HL-60 (cell line): ENCODE measurements around the gene MAP7D2.
A peak's percentile ranks its signal among the peaks of the same experiment; 100 is the strongest.
"Not testable (repeated sequence)": the region's sequence is repeated elsewhere in the genome, so short reads cannot be mapped to it uniquely, and the experiment has no call there.

Experiments
- DNase-seq, 2 experiments: peaks; one replicate each; pipeline ENCODE4 v3.0.0-alpha.2; 2010 to 2020; ENCODE audit warnings: low read depth in 1 of 2, low spot score in 1 of 2
- H3K27ac ChIP-seq: fragments of 250-450 bp; sonication (Bioruptor Pico); replicated peaks from 2 replicates; pipeline ENCODE4 v1.5.1; 2020; ENCODE audit warnings: mild to moderate bottlenecking, moderate library complexity
- H3K27me3 ChIP-seq: fragments of 250-450 bp; sonication (Bioruptor Pico); 2 replicates; pipeline ENCODE4 v1.5.1; 2021; ENCODE audit warnings: mild to moderate bottlenecking, moderate library complexity; ENCODE audit not compliant: insufficient read depth, poor library complexity, severe bottlenecking
- H3K4me3 ChIP-seq: replicated peaks from 2 replicates; pipeline ENCODE4 v1.5.1; 2011; ENCODE audit warnings: mild to moderate bottlenecking, control low read depth, low read length; ENCODE audit not compliant: insufficient read depth
- CTCF ChIP-seq: IDR thresholded peaks from one replicate; pipeline ENCODE4 v1.5.1; 2011; ENCODE audit warnings: low read length, control low read depth, inconsistent platforms; ENCODE audit not compliant: insufficient read depth
- GABPA ChIP-seq: IDR thresholded peaks from 2 replicates; pipeline ENCODE4 v1.6.1; 2012; ENCODE audit warnings: low read depth
- POLR2AphosphoS5 ChIP-seq: IDR thresholded peaks from 2 replicates; pipeline ENCODE4 v1.6.1; 2012; ENCODE audit warnings: low read depth
- SPI1 ChIP-seq: IDR thresholded peaks from 2 replicates; pipeline ENCODE4 v1.6.1; 2012; ENCODE audit warnings: low read depth, mild to moderate bottlenecking, borderline replicate concordance
- TF ChIP-seq, protein P1 (sequence below): IDR thresholded peaks from 2 replicates; pipeline ENCODE4 v1.6.1; 2012; ENCODE audit warnings: low read depth; ENCODE audit not compliant: insufficient replicate concordance

Gene MAP7D2

GRCh38 chrX:20132666-20133065 is 16.0 kb upstream of the MAP7D2 start:
- no peak for DNase-seq
- TF ChIP-seq SPI1 = peak; percentile 5; the same call in 1 of the 2 replicates
- TF ChIP-seq, protein P1, sequence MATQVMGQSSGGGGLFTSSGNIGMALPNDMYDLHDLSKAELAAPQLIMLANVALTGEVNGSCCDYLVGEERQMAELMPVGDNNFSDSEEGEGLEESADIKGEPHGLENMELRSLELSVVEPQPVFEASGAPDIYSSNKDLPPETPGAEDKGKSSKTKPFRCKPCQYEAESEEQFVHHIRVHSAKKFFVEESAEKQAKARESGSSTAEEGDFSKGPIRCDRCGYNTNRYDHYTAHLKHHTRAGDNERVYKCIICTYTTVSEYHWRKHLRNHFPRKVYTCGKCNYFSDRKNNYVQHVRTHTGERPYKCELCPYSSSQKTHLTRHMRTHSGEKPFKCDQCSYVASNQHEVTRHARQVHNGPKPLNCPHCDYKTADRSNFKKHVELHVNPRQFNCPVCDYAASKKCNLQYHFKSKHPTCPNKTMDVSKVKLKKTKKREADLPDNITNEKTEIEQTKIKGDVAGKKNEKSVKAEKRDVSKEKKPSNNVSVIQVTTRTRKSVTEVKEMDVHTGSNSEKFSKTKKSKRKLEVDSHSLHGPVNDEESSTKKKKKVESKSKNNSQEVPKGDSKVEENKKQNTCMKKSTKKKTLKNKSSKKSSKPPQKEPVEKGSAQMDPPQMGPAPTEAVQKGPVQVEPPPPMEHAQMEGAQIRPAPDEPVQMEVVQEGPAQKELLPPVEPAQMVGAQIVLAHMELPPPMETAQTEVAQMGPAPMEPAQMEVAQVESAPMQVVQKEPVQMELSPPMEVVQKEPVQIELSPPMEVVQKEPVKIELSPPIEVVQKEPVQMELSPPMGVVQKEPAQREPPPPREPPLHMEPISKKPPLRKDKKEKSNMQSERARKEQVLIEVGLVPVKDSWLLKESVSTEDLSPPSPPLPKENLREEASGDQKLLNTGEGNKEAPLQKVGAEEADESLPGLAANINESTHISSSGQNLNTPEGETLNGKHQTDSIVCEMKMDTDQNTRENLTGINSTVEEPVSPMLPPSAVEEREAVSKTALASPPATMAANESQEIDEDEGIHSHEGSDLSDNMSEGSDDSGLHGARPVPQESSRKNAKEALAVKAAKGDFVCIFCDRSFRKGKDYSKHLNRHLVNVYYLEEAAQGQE = no peak
- H3K27me3 ChIP-seq = no peaks in the 10 kb centered on the region
- no peak overlapping the region for H3K4me3 ChIP-seq
- peak overlapping the region; percentile 10; the same call in 1 of the 2 replicates for H3K27ac ChIP-seq

GRCh38 chrX:20130357-20130756 is 13.7 kb upstream of the MAP7D2 start:
- H3K27ac ChIP-seq = no peak overlapping the region
- no peaks in the 10 kb centered on the region for H3K27me3 ChIP-seq
- TF ChIP-seq SPI1 = no peak
- TF ChIP-seq CTCF = no peak
- no peak for TF ChIP-seq POLR2AphosphoS5
- TF ChIP-seq, protein P1 = no peak
- TF ChIP-seq GABPA = no peak
- H3K4me3 ChIP-seq = no peak overlapping the region
- no peak for DNase-seq

DNA sequence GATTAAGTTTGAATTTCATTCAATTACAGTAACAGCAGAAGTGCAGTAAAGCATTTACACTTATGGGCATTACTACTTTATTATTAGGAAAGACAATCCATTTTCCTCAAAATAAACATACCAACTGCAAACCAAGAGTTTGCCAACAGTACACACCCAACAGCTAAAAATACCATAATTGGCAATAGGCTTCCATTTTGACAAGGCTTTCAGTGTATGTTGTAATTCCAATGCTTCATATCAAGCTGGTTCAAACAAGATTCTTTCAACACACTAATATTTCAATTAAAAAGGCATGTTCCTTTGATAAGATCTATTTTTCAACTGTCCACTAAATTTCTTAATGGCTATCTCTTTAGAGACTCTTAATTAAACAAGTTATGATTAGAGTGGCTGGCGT is 12.8 kb upstream of the MAP7D2 start:
- Histone ChIP-seq H3K4me3 (no peak overlapping the region), H3K27ac (no peak overlapping the region), H3K27me3 (no peaks in the 10 kb centered on the region)
- DNase-seq = no peak
- TF ChIP-seq GABPA (no peak), CTCF (no peak), POLR2AphosphoS5 (no peak)
- TF ChIP-seq, protein P1 = no peak

DNA sequence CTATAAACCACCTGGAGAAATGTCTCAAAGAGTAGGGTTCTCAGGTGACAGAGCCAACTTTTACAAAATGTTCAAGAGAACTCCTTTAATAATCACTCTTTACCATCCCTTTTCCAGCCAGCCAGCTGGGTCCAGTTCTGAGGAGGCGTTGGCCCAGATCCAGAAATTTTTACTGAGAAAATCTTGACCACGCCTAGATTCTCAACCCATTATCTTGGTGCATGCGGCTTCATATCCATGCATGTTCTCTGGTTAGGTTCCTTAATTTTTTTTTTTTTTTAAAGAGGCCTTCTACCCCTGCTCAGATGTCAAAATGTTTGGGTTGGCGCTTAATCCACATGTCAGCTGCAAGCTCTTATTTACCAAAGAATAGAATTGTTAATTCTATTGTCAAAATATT is 12.0 kb upstream of the MAP7D2 start:
- no peak for DNase-seq
- no peak for TF ChIP-seq GABPA
- TF ChIP-seq, protein P1 = no peak
- Histone ChIP-seq H3K27me3 (no peaks in the 10 kb centered on the region), H3K4me3 (no peak overlapping the region), H3K27ac (no peak overlapping the region)

GRCh38 chrX:20127440-20127839 is 10.7 kb upstream of the MAP7D2 start:
- not testable (repeated sequence) for H3K27ac ChIP-seq, DNase-seq, H3K4me3 ChIP-seq, H3K27me3 ChIP-seq

- H3K4me3 ChIP-seq, H3K27ac ChIP-seq, DNase-seq: not testable (repeated sequence)
Observed at GRCh38 chrX:20126833-20127232, 10.1 kb upstream of the MAP7D2 start.

More at GRCh38 chrX:20126833-20127232, 10.1 kb upstream of the MAP7D2 start:
- H3K27me3 ChIP-seq = not testable (repeated sequence)
